UCSD-AML1 (cell line): ENCODE results near the gene CTAG1B.
"Not testable (repeated sequence)": the region's sequence is repeated elsewhere in the genome, so short reads cannot be mapped to it uniquely, and the experiment has no call there.

Experiments
- DNase-seq: peaks from one replicate; lab custom pipeline; 2025; ENCODE audit not compliant: unreplicated experiment; lab: John Stamatoyannopoulos, UW

The CTAG1B gene

GRCh38 chrX:154590415-154590814 is 28.7 kb downstream of the CTAG1B start:
- not testable (repeated sequence) for DNase-seq

GRCh38 chrX:154584585-154585183 is 34.4 kb downstream of the CTAG1B start, which contains the start of gene CTAG1A:
CTAG1A (plus strand) TSS chrX:154585133; CDS start chrX:154585207, 74 bp downstream.
- DNase-seq: not testable (repeated sequence)

GRCh38 chrX:154582994-154583393 is 36.1 kb downstream of the CTAG1B start:
- DNase-seq: not testable (repeated sequence)

- not testable (repeated sequence) for DNase-seq
These were observed 44.0 kb downstream of the CTAG1B start for GRCh38 chrX:154575076-154575475.

- not testable (repeated sequence) for DNase-seq
These were observed 46.0 kb downstream of the CTAG1B start for GRCh38 chrX:154573061-154573460.

GRCh38 chrX:154570361-154570760 is 48.7 kb downstream of the CTAG1B start:
- DNase-seq: not testable (repeated sequence)
